Measurements from ENCODE around the gene CEBPE.
A peak's percentile ranks its signal among the peaks of the same experiment; 100 is the strongest.

The CEBPE gene

DNA sequence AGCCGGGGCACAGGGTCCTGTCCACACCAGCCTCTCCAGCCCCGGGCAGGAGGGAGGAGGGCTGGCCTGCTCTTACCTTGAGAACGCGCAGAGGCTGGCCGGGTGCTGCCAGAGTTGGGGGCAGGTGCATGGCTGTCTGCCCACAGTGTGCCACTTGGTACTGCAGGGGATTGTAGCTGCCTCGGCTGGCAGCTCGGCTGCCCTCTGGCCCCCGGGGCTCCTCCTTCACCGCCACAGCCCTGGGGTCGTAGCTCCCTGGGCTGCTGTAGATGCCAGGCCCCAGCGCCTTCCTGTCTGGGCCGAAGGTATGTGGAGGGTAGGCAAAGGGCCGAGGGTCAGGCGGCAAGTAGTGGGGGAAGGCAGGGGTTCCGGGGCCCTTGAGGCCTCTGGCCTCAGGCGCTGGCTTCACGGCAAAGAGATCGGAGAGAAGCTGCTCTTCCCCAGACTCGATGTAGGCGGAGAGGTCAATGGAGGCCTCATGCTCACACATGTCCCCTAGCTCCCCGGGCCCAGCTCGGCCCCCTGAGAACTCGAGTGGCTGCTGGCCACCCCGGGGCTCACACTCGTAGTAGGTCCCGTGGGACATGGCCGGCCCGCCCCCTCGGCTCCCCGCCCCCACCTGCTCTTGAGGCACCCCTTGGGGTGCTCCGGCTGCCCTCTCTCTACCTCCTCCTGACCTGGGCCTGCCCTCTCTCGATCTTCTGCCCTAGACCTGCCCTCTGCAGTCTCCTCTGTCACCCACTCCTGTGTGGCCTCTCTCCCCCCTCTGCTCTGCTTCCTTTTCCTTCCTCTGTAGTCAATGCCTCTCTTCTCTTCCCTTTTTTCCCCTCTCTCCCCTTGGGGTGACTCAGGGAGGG, at the start of gene CEBPE:
CEBPE (minus strand) TSS at position 750 of the 857 bp plus-strand sequence; CDS start at position 586, 164 bp downstream.
- DNase-seq: no peak

GRCh38 chr14:23168246-23168645, 49.2 kb upstream of the CEBPE start:
- DNase-seq: no peak

GRCh38 chr14:23167116-23167847, 48.2 kb upstream of the CEBPE start:
- no peak for DNase-seq

GRCh38 chr14:23164949-23165348, 45.9 kb upstream of the CEBPE start:
- no peak for DNase-seq

- no peak for DNase-seq
These were observed 45.2 kb upstream of the CEBPE start for GRCh38 chr14:23164250-23164649.

DNA sequence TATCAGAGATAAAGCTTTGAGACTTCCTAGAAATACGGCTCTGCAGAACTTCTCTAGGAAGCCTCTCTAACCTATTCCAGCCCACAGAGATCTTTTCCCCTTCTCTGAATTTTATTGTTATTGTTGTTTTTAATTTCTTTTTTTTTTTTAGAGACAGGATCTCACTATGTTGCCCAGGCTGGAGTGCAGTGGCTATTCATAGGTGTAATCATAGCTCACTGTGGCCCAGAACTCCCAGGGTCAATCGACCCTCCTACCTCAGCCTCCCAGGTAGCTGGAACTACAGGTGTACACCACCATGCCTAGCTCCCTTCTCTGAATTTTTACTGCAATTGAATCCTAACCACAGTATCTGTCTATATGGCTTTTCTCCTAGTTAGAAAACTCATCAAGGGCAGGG, 44.8 kb upstream of the CEBPE start:
- DNase-seq: no peak

- DNase-seq: no peak
These were observed 43.7 kb upstream of the CEBPE start for GRCh38 chr14:23162800-23163199.

- DNase-seq: no peak
These were observed 43.0 kb upstream of the CEBPE start for GRCh38 chr14:23162005-23162404.

- peak; percentile 41 for DNase-seq
These were observed 42.0 kb upstream of the CEBPE start for GRCh38 chr14:23160924-23161522.

DNA sequence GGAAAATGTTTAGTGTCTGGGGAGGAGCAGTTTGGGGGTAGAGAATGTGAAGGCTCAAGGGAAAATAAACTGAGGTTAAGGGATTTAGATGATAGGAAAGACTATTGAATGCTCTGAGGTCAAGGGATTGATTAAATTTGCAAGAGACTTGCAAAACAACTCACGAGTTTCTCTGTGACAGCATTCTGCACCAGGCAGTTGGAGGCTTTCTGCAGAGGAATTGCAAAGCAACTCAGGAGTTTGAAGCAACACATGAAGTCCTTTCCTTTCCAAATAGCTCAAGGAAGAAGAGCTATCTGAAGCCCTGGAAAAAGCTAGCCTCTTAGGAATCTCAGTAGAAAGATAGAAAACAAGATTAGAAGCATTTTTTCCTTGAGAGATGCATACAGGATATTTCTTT, 40.5 kb upstream of the CEBPE start:
- no peak for DNase-seq

- no peak for DNase-seq
These were observed 39.7 kb upstream of the CEBPE start for GRCh38 chr14:23158779-23159178.

DNA sequence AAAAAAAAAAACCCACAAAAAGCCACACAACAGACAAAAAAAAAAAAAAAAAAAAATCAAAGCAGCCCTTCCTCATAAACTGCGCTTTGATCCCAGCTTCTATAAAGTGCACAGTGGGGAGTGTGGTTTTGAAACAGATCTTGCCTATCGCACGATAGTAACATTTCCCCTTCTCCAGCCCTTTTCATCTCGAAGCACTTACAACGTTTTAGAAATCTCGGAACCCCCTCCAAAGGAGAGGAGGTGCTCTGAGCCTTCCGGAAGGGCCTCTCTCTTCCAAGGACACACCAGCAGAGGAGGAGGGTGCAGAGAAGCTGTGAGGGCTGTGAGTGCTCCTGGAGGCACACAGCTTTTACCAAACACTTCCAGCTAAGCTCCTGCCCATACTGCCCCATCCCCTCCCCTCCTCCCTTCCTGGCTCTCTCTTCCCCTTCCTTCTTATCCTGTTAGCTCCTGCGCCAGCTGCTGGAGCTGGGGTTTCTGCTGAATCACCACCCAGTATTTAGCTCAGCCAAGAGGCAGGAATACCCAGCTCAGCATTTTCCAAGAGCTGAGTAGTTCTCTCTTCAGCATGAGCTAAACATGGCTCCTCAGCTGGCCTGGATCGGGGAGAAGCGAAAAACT, 36.0 kb upstream of the CEBPE start:
- DNase-seq: no peak

DNA sequence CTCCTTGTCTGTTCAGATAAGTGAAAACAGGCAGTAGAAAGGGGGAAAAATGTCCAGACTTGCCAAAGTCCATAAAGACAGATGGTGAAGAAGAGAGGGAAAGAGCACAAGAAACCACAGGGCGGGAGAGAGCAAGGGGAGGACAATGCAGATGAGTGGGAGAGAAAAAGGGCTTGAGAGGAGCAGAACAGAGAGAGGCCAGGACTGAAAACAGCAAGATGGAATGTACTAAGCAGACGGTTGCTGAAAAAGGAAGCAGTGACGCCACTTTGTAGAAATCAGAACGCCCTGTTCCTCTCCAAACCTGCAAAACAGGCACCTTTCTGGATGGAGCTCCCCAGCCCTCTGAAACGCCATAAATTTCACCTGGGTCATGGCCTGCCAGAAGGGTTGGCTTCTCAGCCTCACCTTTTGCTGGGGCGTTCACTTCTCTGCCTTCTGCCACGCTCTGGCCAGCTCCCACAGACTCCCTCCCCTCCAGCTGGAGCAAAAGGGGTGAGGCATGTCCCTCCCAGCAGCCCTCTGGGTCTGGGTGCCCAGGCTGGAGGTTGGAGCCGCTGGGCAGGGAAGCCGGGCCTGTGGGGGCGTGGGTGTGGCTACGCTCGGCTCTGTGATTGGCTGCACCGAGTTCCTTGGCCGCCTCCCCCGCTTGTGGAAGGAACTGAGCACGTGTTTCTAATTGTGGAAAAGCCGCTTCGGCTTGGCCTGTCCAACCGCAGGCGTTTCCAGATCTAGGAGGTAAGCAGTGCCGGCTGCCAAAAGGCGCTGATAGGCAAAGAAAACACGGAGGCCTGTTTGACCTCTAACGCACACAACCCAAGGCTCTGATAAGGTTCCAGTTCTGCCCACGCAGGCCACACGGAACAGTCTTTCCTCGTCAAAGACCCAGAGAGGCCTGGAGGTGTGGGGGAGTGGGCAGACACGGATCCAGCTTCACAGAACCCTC, 35.1 kb upstream of the CEBPE start:
- no peak for DNase-seq

GRCh38 chr14:23151342-23151741, 32.3 kb upstream of the CEBPE start:
- DNase-seq: no peak

DNA sequence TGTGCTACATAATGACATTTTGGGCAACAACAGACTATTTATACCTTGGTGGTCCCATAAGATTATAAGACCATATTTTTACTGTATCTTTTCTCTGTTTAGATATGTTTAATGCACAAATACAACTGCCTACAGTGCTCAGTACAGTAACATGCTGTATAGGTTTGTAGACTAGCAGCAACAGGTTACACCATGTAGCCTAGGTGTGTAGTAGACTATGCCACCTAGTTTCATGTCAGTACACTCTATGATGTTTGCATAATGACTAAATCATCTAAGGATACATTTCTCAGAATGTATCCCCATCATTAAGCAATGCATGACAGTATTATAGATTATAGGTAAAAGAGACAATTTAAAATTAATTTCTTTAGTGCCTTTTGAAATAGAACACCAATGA, 30.7 kb upstream of the CEBPE start:
- DNase-seq: no peak

- DNase-seq: no peak
These were observed 29.7 kb upstream of the CEBPE start for GRCh38 chr14:23148591-23149249.

DNA sequence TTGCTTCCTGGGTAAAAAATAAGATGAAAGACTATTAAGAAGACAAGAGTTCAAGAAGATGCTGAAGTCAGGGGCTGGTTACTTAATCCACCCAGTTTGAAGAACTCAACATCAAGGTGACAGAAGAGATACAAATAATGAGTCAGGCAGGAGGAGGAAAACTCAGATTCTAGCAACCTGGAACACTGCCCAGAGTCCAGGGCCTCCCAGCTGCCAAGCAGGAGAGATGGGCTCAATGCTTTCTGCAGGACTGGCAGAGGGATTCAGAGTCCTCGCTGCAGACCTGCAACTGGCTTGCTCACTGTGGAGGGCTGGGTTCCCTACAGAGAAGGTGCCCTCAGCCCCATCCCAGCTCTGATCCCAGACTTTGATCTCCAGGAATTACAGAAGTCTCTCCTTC, 28.6 kb upstream of the CEBPE start:
- no peak for DNase-seq

- DNase-seq: no peak
These were observed 27.9 kb upstream of the CEBPE start for GRCh38 chr14:23146980-23147379.

DNA sequence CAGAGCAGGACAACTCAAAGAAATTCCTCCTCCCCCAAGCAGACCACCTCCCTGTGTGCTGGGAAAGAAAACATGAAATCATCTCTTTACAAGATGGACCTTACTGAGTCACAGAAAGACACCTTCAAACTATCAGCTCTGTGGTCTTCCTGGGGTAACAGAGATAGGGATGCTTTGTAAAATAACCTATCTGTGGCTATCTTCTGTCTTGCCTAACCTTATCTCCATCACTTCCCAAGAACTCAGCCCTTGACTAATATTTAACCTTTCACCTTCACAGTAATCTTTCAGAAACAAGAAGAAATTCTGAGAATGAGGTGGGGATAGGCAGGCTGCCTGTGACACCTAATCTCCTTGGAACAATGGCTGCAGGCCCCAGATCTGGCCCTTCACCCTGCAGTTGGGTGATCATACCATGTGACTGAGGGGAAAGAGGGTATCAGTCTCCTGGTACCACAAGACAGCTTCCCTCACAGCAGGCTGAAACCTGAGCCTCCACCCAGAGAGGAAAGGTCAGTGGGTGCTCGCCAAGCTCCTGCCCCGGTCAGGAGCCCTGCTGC, 27.4 kb upstream of the CEBPE start:
- no peak for DNase-seq

DNA sequence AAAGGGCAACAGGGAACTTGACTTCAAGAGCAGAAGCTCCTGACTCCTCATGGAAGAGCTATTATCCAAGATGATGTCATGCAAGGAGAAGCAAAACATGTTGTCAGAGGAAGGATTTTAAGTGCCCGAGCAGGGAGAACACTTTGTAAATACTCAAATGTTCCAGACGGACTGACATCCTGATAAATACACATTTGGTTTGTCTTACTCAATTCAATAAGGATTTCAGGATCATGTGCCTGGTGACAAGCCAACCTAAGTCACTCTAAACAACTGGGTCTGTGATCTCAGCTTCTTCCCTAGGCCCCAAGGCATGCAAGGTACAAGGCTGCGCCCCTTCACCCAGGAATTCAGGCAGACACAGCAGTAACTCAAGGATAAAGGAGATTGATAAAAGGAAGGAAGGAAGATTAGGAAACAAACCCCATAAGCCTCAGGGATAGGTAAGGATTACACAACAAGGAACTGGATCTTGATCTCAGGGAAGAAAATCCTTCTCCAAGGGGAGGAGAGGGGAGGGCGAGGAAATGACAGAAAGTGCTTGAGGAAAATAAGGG, 26.8 kb upstream of the CEBPE start:
- no peak for DNase-seq

DNA sequence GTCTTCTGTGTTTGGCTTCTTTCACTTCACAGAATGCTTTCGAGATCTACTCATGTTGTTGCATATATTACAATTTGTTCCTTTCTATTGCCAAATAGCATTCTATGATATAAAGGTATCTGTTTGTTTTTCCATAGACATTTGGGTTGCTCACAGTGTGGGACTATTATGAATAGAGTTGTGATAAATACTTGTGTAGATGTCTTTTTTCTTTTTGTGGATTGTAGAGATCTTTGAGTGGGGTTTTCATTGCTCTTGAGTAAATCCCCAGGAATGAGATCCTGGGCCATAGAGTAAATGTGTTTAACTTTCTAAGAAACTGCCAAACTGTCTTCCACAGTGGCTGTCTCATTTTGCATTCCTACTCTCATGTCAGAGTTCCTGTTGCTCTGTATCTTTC, 24.9 kb upstream of the CEBPE start:
- no peak for DNase-seq
